Measurements from ENCODE around the gene UNC119. TPM values are rescaled to one million over a fixed set of nuclear protein-coding genes. Genes with fewer than 3 reads are reported as not detected.

The UNC119 gene
- polyA plus RNA-seq, 1 donor, result 56.8 TPM

DNA sequence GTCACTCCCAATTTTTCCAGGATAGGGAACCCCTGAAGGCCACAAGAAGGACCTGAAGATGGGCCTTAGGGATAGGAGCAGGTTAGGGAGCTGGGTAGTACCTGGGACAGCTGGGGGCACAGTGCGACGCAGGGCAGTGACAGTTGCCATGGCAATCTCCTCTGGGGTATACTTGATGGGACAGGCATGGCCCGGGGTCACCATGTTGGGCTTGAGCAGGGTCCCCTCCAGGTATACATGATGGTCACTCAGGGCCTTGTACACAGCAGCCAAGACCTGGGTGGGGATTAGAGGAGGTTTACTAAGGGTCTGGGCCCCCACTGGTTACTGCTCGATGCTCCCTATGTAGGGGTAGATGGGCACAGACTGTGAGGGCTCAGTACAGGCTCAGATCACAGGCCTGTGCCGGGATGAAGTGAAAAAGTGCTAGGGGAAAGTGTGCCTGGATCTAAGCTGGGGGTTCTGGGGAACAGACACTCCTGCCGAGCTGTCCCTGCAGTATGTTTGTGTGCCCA lies 21.6 kb upstream of the UNC119 start:
- no peak for DNase-seq

DNA sequence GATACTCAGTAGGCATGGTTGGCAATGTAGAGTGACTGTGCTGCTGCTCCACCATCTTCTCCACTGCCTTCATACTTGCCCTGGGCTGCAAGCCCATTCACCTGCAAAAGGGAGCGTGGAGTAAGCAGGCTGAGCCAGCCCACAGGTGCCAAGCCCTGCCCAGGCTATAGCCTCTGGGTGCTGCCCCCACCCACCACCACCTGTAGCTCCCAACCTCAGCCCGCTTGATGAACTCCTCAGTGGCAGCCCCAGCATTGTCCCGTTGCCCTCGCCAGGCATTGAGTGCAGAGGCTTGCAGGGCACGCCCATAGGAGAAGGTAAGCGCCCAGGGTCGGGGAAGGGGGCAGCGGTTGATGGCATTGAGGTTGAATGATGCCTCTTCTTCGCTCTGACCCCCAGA lies 21.1 kb upstream of the UNC119 start:
- no peak for DNase-seq

DNA sequence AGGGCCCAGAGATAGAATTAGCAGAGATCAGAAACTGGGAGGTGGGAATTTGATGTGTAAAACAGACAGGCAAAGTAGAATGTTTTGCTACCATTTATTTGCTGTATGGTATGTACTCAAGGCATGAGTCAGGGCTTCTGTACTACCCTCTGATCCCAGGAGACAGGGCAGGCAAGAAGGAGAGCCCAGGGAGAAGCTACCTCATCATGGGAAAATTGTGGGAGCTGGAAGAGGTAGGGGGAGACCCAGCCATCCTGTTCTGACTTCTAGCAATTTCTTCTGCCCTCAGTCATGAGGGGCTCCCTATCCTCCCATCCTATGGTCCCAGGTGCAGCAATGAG lies 20.6 kb upstream of the UNC119 start:
- no peak for DNase-seq

DNA sequence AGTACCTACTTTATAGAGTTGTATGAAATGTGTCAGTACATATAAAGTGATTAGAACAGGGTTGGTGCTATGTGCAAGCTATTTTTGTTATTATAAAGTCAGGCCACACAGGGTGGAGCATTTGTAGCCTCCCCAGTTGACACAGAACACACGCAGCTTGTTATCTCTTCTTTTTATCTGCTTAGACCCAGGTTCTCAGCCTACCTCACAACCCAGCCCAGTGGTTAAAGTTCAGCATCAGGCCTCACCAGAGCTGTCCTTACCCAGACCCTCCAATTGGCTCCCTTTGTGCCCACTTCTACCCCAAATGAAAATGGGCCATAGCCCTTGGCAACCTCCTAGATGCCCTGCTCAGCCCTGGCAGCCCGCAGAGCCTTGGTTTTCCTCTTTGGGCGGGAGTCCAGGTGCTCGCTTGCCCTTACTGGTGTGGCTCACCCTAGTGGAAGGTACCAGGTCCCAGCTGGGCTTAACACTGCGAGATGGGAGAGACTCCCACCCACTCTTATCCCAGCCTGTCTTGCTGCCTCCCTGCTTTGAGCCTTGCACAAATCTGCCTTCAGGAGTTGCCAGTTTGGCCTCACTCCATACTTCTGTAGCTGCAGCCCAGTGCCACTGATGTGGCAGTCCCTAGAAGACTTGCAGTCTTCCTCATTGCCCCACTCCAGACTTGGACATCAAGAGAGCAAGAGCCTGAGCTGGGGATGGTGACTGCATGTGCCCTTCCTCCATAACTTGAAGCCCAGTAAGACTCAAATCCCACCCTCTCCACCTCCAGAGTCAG lies 20.0 kb upstream of the UNC119 start:
- DNase-seq, result no peak

DNA sequence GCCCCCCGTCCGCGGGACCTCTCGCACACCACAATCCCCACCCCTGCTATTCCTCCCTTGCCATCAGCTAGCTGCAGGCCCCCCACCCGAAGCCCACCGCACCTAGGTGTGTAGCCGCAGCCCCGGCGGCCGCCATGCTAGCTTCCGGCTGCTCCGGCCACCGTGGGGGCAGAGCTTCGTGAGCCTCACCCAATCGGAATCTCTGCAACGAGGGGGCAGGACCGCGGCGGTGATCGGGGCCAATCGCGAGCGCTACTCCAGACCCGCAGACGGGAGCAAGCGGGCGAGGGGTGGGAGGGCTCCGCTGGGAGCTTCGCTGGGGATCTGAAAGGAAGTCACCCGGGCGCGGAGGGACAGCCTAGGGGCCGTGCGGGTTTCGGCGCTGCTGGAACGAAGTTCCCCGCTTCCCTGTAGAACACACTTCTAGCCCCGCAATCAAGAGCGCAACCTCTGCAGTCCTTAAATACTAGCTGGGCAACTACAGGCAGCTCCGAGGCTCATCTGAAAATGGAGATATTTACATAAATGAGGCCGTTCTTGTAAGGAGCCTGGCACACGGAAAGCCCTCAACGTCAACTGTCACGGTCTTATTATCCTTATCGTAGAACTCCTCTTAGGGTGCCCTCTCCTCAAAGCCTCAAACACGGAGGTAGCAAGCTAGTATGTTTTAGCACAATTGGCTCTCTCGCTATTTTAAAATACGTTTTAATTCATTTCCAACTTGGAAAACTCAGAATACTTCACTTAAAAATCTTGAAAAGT lies 19.1 kb upstream of the UNC119 start, which contains the start of gene PIGS:
Gene PIGS, minus strand, starts transcription at position 164 of the 762 bp plus-strand sequence. Its CDS starts 28 bp downstream, at position 136.
- peak; percentile 82 for DNase-seq

DNA sequence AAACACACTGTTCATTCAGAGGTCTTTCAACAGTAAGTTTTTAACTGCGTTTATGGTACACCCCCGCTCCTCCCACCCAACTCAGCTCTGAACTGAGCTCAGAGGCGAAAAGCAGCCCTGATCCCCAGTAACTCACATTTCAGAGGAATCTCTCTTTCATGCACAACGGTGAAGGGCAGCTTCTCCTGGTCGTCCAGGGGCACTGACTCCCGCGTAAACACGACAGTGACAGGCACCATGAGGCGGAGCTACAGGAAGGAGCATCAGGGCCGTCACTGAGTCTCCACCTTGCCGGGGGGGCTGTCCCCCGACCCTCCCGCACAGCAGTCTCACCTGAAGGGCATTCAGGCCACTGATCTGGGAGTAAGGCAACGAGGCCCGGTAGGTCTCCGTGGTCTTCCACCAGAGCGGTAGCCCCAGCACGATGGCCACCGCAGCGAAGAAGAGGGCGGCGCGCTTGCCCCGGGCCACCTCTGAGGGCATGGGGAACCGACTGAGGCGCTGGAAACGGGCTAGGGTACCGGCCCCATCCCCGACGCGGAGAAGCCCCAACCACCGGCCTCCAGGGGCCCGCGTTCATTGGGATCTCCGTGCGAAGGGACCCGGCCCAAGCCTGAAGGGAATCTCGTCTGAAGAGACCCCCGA lies 18.4 kb upstream of the UNC119 start:
- peak; percentile 22 for DNase-seq

DNA sequence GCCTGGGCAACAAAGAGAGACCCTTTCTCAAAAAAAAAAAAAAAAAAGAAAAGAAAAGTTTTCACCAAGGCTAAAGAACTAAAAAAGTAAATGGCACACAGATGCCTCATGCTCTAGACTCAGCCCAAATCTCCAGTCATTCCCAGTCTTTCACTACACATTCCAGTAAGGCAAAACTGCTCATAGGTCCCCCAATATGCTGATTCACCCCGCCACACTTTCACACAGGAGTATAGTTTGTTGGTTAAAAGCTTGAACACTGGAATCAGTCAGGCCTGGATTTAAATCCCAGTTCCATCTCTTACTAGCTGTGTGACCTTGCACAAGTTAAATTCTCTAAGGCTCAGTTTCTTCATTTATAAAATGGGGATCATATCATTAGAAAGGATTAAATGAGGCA lies 17.0 kb upstream of the UNC119 start:
- no peak for DNase-seq

DNA sequence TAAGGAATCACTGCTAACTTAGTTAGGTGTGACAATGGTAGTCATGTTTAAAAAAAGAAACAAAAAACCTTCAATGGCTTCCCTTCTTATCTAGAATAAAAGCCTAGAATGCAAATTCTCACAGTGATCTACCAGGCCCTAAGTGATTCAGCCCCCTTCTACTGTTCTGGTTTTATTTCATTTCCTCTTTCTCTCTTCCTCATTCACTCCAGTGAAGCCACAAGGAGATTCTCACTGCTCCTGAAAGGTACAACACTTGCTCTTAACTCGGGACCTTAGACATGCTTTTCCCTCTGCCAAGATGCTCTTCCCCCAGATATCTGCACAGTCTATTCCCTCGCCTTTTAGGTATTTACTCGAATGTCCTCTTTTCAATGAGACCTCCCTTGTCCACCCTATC lies 15.2 kb upstream of the UNC119 start:
- DNase-seq, result no peak

DNA sequence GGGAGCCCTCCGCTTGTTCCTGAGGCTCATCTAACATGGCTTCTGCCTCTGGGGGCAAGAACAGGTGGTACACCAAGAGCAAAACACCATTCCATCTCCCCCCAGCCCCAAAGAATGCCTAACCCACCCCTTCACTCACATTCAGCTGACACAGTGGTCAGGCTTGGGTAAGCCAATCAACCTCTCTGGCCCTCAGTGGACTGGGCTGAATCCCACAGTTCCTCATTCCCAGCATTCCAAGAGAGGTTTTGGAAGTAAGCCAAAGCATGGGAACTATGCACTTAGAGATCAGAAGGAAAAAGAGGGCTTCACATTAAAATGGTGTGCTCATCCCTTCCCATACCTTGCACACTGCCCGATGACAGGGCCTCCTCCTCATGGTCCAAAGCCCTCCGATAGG lies 11.1 kb upstream of the UNC119 start:
- DNase-seq, result peak; percentile 14

DNA sequence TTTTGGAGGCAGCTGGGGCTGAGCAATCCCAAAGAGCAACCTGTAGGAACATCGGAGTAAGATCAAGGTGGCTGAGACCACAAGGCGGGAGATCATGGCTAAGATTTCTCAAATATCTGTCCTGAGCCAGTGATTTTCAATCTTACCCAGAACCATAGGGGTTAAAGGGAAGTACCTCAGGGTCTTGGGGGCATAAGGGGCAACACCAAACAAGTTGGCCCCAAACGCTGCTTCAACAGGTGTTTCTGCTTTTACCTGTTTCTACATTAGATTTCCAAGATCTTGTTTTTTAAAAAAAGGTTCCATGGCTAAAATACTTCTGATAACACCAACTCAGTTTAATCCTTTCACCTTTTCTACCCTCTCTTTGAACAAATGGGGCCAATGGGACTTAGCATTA lies 2.6 kb upstream of the UNC119 start:
- DNase-seq, result no peak

DNA sequence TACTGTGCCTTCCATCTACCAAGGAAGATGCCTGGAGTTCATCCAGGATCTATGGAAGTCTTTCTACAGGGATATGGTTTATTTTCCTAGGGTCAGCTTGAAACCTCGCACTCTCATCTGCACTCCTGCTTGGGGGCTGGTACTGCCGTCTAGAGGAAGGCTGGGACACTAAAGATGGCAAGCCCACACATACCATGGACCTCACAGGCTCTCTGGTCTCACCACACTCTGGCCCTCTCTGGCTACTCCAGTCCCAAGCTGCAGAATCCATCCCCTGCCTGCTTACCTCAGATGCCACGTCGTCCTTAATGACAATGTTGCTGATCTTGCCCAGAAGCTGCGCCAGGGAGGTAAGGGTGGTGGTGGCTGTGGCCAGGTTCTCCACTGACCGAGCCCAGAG lies 2.1 kb upstream of the UNC119 start:
- DNase-seq, result no peak

DNA sequence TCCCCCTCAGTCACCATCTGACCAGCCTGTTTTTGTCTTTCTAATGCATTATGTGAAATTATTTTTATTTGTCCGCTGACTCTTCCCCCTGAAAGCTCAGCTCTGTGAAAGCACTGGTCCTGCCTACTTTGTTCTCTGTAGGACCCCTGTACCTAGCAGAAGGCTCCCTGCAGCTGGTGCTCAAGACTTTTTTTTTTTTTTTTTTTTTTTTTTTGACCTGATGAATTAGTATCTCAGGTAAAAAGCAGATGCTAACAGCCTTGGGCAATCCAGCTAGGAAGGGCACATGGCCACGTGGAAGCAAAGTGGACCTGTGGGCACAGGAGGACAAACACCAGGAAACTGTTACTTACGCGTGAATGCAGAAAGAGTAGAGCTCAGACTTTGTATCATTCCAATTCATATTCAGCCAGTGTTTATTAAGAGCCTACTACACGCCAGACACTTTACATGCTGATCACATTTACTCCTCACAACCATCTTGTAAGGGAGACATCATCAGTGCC lies 629 bp upstream of the UNC119 start:
- no peak for DNase-seq

DNA sequence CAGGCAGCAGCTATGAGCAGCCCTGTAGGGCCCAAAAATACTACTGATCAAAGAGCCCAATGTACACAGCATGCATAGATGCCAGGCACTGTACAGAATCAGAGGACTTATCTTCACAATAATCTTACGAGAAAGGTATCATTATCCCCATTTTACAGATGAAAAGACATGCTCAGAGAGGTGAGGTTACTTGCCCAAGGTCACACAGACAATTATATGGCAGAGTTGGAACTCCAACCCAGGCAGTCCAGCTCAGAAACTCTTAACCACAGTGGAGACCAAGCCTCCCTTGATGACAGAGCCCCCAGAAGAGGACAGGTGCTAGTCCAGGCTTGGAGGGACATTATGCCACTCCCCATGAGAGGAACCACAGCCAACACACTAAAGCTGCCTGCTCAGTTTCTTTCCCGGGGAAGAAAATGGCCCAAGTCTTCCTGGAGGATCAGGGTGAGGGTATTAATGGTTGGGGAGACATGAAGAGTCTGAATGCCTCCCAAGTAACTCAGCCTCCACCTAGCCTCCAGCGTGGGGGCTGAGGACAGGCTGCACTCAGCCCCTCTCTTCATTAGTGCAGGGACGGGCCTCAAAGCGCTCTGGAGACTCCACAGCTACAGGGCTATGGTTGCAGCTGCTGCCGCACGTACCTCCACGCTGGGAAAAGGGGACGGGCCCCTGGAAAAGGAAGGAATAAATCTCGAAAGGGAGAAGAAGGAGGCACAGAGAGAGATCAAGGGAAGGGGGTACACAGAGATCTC lies 826 bp downstream of the UNC119 start:
- DNase-seq, result no peak

DNA sequence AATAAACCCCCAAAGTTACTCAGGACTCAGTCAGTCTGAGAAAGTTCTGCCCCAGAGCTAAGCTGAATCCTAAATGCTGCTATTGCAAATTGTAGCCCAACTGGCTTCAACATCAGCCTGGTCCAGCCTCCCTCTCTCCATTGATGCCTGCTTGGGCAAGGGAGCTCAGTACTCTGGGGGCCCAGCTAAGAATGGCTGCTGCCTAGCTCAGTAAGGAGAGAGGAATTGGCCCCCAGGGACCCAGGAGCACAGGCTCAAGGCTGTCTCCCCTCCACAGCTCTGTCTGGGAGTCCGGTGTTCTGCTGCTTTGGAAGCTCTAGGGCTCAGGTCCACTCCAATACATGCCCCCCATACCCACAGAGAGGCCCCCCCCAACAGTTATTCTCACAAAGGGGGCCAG lies 1.6 kb downstream of the UNC119 start:
- no peak for DNase-seq

DNA sequence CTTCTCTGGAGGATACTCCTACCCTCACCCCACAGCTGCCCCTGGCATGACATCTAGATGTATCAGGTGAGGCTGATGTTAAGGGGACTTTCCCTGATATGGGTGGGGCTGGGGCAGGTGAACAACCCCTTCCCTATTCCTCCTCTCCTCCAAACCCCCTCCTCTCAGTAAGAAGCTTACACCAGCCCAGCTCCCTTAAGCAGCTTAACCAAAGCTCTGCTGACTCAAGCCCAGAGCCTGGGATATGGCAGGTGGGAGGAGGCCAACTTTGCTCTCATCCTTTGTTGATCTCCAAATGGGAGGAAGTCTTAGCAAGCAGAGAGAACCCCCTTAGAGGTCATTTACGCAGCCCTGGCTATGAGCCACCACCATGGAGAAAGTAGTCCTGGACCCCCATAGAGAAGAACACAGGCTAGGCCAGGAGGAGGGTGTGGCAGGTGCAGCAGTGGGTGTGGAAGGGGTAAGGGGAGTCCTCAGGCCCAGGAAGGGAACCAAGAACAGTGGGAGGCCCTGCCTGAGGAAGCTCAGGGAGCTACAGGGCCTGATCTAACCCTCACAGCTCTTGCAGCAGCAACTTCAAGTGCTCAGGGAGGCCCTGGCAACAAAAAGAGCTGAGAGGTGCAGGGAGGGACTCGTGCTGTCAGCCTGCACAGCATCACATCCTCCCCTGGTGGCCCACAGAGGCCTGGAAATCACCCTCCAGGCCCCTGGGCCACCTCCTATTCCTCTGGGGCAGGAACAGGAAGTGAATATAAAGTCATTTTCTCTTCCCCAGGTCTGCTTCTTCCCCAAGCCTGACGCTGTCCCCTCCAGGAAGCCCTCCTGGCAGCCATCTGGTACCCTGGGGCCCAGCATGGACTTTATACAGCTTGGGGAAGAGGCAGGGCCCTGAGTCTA lies 2.9 kb downstream of the UNC119 start:
- DNase-seq, result no peak

DNA sequence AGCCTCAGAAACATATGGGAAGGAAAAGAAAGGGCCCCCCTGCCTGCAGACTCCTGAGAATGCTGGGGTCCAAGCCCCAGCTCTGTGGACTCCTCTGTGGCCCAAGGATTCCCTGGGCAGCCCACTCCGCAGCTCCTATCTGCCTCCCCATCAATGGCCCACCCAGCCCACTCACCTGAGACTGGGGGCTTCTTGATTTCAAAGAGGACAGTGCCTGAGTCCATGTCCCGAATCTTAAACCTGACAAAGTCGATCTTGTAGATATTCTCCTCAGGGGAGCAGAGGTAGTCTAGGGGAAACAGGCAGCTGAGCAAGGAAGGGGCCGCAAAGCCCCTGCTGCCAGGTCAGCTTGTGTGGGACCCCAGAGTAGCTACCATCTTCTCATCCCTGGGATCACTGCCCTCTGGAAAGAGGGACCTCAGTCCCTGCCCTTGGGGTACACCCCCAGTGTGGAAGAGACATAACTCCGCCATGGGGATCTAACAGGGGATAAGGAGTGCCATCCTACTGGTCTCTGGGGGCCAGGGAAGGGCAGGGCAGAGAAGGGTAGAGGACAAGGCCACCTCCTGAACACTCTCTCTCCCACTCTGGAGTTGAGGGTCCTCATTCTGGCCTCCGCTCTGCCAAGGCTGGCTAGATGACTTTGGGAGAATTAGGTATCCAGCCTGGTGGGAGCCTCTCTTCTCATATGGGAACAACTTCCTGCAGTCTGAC lies 3.9 kb downstream of the UNC119 start:
- no peak for DNase-seq

DNA sequence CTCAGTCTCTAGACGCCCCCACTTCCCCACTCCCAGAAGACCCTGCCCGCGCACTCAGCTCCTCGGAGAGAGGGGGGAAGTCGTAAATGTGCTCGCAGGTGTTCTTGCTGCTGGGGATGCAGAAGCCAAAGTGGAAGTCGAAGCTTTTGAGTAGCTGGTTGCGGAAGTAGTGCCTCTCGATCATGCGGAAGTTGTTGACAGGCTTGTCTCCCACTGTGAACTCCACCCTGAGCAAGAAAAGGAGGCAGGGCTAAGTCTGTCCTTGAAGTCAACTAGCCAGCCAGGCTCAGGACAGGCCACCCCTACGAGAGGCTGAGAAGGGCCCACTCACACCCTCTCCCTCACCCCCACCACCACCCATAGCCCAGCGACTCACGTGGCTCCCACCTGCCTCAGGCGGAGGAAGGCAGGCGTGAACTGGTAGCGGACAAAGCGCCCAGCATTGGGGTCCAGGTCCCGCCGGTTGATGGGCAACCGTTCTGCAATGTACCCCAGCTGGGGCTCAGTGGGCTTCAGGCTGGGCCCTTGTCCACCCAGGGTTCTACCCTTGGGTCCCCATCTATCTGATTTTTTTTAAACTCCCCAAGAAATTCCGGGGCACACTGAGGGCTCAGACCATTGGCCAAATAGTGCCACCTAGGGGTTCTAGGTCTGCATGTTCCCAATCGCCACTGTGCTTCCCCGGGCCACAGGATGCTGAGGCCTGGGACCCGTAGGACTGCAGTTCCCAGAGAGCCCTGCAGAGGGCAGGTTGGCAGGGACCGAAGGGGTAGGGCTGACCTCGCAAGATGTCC lies 4.6 kb downstream of the UNC119 start:
- no peak for DNase-seq

DNA sequence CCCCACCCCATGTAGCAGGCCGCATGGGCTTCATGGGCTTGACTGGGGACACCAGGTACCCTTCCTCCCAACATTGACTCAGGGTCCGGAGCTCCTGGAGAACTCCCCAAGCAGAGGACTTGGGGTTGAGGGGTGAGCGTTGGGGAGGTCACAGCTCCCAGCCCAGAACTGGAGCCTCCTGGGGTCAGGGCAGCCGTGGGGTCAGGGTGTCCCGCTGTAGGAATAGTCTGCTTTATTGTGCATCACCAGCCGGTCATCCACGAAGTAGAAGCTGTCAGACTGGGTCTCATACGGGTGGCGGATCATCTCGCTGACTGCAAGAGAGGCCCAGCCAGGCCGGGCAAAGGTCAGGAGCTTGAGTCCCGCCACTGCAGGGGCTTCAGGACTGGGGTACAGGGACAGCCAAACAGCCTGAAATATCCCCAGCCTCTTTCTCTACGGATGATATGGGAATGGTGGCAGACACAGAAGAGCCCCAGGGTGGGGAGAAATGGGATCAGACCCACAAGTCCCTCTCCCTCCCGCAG lies 5.3 kb downstream of the UNC119 start:
- no peak for DNase-seq

DNA sequence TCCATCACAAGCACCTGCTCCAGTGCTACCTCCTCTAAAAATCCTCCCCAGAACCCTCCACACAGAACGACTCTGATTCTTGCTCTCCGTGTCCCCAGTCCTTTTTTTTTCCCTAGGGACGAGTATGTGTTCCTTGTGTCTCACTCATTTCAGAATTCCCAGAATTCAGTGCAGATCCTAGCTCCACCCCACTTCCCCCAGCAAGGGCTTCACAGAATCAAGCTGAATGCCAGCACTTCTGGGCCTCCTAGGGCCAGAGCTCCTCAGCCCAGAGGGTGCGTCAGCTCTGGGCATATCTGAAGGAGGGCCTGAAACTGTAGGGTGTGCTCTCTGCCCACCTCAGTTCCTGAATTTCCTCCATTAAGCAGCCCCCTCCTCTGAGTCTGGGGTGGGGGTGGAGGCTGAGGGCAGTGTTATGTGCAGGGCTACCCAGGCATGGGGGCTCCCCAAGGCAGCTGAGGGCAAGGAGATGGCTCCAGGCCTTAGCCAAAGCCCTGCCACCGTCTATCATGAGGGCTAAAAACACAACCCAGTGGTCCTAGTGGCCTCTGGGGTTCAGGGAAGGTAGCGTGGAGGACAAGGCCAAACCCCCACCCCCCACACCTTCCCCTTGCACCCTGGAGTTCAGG lies 6.5 kb downstream of the UNC119 start:
- DNase-seq, result no peak

Measured in left kidney (tissue), 2 donors.